Ascending aorta (tissue), 2 donors: ENCODE results near the gene CCL5. TPM values are rescaled to one million over a fixed set of nuclear protein-coding genes. Genes with fewer than 3 reads are reported as not detected.

Experiments used
- DNase-seq, 2 donors: peaks; one replicate each; pipeline ENCODE4 v3.0.0-alpha.2; 2019; ENCODE audit warnings: low spot score in 2 of 2
- H3K27ac ChIP-seq, 2 donors: fragments of 200-600 bp; sonication (generic); one replicate each; pipeline ENCODE4 v1.5.1; 2016 to 2017; ENCODE audit warnings: mild to moderate bottlenecking in 1 of 2
- H3K27me3 ChIP-seq: fragments of 200-600 bp; sonication (generic); one replicate; pipeline ENCODE4 v1.5.1; 2017
- H3K36me3 ChIP-seq, 2 donors: fragments of 200-600 bp; sonication (generic); one replicate each; pipeline ENCODE4 v1.5.1; 2016
- H3K4me1 ChIP-seq, 2 donors: fragments of 200-600 bp; sonication (generic); one replicate each; pipeline ENCODE4 v1.5.1; 2016 to 2017; ENCODE audit warnings: mild to moderate bottlenecking in 1 of 2
- H3K4me3 ChIP-seq, 2 donors: fragments of 200-600 bp; sonication (generic); one replicate each; pipeline ENCODE4 v1.5.1; 2016 to 2017; ENCODE audit warnings: mild to moderate bottlenecking in 1 of 2
- H3K9me3 ChIP-seq, 2 donors: fragments of 200-600 bp; sonication (generic); one replicate each; pipeline ENCODE4 v1.5.1; 2016
- intact Hi-C: fragments of 100-400 bp; cut with DNase I; formaldehyde crosslinking; loops from one replicate; pipeline ENCODE4 v1.15.1; 2023
- total RNA-seq: library from RNA; depleted of rRNA; stranded (reverse); fragments of >200 nt; gene quantifications from one replicate; pipeline ENCODE4 v1.1.0, GENCODE V29; 2016
- TF ChIP-seq, protein P1 (sequence below), 3 experiments: fragments of 200-600 bp in 2 of 3; fragments of 450-650 bp in 1 of 3; sonication (generic) in 2 of 3; IDR thresholded peaks; one replicate each; pipeline ENCODE4 v1.5.1; 2016 to 2019; ENCODE audit warnings: antibody characterized with exemption in 3 of 3, mild to moderate bottlenecking in 1 of 3, moderate library complexity in 1 of 3

Gene CCL5
- total RNA-seq, 1 donor from 2014 or later: 43.2 TPM

DNA sequence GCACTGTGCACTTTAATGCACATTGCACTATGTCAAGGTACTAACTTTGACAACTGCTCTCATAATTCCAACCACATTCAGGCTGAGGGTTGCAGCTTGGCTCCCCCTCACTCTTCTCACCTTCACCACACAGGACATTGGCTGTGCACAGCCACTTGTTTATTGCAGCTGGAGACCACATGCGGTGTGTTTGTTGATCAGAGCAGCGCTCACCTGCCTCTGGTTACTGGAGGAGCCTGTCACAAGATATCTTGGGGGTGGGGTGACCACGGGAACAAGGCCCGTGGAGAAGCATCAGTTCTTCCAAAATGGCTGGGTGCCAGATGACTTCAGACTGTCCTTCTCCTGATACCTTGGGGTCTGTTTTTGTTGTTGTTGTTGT is 10.6 kb upstream of the CCL5 start:
- Histone ChIP-seq H3K36me3 (no peaks in the 10 kb centered on the region), H3K27me3 (no peaks in the 10 kb centered on the region), H3K9me3 (no peaks in the 10 kb centered on the region), H3K27ac (no peak overlapping the region), H3K4me3 (no peak overlapping the region), H3K4me1 (no peaks in the 10 kb centered on the region)
- DNase-seq: peak; percentile 26 to 70
- TF ChIP-seq, protein P1, sequence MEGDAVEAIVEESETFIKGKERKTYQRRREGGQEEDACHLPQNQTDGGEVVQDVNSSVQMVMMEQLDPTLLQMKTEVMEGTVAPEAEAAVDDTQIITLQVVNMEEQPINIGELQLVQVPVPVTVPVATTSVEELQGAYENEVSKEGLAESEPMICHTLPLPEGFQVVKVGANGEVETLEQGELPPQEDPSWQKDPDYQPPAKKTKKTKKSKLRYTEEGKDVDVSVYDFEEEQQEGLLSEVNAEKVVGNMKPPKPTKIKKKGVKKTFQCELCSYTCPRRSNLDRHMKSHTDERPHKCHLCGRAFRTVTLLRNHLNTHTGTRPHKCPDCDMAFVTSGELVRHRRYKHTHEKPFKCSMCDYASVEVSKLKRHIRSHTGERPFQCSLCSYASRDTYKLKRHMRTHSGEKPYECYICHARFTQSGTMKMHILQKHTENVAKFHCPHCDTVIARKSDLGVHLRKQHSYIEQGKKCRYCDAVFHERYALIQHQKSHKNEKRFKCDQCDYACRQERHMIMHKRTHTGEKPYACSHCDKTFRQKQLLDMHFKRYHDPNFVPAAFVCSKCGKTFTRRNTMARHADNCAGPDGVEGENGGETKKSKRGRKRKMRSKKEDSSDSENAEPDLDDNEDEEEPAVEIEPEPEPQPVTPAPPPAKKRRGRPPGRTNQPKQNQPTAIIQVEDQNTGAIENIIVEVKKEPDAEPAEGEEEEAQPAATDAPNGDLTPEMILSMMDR (IDR thresholded peaks at IDR 0.05): no peak
- intact Hi-C loops: no loop called here

DNA sequence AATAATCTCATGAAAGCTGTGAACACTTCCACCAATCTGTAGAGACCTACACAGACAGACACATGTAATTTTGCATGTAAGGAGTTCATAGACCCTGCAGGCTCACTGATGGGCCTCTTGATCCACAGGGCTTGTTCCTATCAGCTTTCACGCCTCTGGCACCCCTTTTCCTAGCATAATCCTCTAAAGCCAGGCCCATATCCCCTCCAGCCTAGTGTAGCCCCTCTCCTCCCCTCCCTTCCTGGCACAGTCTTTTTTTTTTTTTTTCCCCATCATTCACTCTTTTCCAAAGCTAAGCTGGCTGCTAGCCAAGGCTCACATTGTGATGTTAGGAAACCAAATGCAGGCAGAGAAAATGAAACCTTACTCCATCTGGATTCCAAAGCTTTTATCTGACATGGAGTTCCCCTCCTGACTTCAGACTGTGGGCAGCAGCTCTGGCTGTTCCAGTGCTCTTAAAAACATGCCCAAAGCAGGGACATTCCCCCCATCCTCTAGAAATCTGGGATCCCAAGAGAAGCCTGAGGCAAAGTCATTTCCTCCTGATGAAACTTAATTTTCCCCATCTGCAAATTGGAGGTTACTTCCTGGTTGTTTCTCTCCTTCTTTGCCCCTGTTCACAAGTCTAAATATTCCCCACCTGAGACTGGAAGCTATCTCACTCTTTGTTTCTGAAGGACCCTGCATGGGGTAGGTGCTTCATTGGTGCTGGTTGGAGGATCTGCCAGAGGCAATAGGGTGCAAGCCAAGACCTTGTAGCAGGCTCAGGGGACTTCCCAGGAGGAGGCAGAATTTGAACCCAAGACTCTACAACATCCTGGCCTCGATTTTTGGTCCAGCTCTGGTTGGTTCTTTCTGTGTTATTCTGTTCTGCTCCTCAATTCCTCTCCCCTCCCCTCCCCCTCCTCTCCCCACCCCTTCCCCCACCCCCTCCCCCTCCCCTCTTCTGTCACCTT is 9.9 kb upstream of the CCL5 start:
- Histone ChIP-seq H3K4me1 (no peaks in the 10 kb centered on the region), H3K27me3 (no peaks in the 10 kb centered on the region), H3K9me3 (no peaks in the 10 kb centered on the region), H3K27ac (no peak overlapping the region), H3K4me3 (no peak overlapping the region), H3K36me3 (no peaks in the 10 kb centered on the region)
- intact Hi-C loops: no loop called here
- TF ChIP-seq, protein P1 (IDR thresholded peaks at IDR 0.05): no peak
- DNase-seq: no peak

DNA sequence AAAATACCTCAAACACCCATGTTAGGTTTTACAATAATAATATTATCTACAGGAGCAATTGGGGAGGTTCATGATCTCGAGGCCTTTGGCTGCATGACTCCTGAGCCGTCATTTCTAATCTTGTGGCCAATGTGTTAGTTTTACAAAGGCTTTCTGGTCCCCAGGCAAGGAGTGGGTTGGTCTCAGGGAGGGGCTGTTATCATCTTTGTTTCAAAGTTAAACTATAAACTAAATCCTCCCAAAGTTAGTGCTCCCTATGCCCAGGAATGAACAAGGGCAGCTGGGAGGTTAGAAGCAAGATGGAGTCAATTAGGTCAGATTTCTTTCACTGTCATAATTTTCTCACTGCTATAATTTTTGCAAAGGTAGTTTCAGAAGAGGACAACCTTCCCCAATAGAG is 9.1 kb upstream of the CCL5 start:
- no peaks in the 10 kb centered on the region for H3K9me3 ChIP-seq
- no peaks in the 10 kb centered on the region for H3K4me1 ChIP-seq
- H3K4me3 ChIP-seq: no peak overlapping the region
- no peaks in the 10 kb centered on the region for H3K36me3 ChIP-seq
- intact Hi-C loops: no loop called here
- H3K27ac ChIP-seq: no peak overlapping the region
- H3K27me3 ChIP-seq: no peaks in the 10 kb centered on the region
- DNase-seq: no peak
- TF ChIP-seq, protein P1 (IDR thresholded peaks at IDR 0.05): no peak

DNA sequence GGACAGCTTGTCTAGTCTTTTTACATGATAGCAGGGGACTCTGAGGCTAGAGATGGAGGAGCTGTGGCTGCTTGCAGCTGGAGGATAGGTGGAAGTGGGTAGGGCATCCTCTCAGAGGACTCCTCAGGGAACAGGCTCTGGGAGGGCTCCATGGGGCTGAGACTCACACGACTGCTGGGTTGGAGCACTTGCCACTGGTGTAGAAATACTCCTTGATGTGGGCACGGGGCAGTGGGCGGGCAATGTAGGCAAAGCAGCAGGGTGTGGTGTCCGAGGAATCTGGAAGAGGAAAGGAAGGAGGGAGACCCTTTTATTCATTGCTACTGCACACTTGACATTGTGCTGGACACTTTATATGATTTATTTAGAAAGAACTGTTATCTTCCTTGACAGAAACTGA is 1.8 kb downstream of the CCL5 start:
- Histone ChIP-seq H3K27me3 (no peaks in the 10 kb centered on the region), H3K36me3 (no peaks in the 10 kb centered on the region), H3K27ac (no peak overlapping the region), H3K9me3 (no peaks in the 10 kb centered on the region), H3K4me3 (no peak overlapping the region), H3K4me1 (no peaks in the 10 kb centered on the region)
- TF ChIP-seq, protein P1 (IDR thresholded peaks at IDR 0.05): no peak
- no peak for DNase-seq
- intact Hi-C loops: no loop called here

DNA sequence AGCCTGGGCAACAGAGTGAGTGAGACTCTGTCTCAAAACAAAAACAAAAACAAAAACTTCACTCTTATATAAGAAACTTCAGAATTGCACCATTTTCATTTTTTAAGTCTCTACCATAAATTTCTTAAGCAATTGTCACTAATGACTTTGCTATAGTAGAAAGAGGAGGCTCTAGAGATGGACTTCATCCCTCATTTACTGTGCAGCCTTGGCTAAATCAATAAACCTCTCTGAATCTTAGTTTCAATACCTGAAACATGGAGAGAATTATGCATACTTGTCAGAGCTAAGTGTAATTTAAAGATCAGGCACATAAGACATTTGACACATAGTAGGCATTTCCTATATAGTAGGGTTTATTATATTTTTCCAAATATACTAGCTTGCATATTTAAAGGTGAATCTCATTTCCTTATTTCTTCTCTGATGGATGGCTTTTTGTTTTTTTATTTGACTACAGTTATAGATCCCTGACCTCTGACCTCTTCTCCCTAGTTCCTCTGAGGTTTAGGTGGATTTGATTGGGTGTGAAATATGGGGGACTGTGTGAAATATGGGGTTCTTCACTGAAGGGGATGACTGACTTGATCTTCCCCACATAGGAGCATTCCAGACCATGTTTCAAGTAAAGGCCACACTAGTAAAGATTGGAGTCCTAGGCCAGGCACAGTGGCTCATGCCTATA is 2.7 kb downstream of the CCL5 start:
- H3K4me3 ChIP-seq: no peak overlapping the region
- no peak for DNase-seq
- intact Hi-C loops: no loop called here
- H3K4me1 ChIP-seq: no peaks in the 10 kb centered on the region
- TF ChIP-seq, protein P1 (IDR thresholded peaks at IDR 0.05): no peak
- H3K9me3 ChIP-seq: no peaks in the 10 kb centered on the region
- no peak overlapping the region for H3K27ac ChIP-seq
- no peaks in the 10 kb centered on the region for H3K36me3 ChIP-seq
- no peaks in the 10 kb centered on the region for H3K27me3 ChIP-seq
